ENCODE measurements around the gene ELOVL4.

ELOVL4 gene

DNA sequence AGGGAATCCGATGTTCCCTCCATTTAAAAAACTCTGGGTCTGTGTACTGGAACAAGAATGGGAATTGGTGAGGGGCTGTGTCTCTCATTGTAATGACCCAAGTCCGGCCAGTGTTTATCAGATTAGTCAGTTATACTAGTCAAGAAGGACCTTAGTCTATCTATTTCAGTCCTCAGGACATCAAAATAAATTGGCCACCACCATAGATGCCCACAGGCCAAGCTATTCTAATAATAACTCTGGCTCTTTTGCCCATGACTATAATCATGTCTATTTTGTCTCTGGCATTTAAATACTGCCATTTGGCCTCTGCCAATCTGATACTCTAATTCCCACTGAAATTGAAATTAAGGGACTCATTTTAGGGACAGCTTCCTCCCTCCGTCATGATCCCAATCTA is 37.8 kb downstream of the ELOVL4 start:
- no peak for DNase-seq

DNA sequence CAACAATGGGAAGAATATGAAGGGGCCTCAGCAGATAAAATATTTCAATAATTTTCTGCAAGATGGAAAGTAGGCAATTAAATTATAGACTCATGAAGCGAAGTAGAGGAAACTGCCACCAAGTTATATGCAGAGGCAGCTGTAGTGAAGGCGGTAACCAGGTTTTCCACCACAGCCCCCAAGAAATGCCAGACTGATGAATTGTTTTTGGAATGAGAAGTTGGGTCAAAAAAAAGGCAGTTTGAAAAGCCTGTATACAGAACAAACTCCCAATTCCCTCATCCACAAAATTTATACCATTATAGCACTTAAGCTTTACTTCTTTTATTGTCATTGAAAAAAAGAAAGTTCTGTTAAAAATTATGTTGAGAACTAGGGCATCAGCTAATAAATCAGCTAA is 45.3 kb downstream of the ELOVL4 start:
- no peak for DNase-seq

DNA sequence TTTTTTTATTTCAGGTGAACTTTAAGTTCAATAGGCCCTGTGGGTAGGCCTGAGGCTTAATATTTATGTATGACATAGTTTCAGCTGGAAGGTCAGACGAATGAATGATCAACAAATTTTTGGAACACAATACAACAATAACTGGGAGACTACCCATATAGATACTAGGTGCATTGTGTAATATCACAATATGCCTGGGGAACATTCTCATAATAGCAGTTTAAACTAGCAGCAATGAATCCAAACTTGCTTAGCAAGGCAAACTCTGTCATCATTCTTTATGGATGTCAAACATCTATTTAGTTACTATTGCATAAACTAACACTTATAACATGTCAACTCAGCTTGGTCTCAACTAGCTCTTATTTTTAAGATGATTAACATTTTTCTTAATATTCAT is 49.3 kb downstream of the ELOVL4 start:
- no peak for DNase-seq

DNA sequence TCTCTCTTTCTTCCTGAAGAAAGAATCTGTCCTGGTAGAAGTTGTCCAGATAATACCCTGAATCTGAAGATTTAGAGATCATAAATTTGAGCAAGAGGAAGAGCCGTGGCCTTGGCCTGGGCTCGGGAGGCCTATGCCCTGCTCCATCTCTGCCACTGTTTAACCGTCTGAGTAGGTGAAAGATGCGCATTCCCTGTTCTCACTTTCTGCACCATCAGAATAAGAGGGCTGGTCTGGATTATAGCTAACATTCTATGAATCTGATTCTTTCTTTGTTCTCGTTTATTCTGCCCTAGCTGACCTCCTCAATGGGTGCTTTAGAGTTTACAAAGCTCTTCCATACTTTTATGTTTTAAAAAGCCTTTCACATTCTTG is 51.3 kb downstream of the ELOVL4 start:
- DNase-seq: no peak

DNA sequence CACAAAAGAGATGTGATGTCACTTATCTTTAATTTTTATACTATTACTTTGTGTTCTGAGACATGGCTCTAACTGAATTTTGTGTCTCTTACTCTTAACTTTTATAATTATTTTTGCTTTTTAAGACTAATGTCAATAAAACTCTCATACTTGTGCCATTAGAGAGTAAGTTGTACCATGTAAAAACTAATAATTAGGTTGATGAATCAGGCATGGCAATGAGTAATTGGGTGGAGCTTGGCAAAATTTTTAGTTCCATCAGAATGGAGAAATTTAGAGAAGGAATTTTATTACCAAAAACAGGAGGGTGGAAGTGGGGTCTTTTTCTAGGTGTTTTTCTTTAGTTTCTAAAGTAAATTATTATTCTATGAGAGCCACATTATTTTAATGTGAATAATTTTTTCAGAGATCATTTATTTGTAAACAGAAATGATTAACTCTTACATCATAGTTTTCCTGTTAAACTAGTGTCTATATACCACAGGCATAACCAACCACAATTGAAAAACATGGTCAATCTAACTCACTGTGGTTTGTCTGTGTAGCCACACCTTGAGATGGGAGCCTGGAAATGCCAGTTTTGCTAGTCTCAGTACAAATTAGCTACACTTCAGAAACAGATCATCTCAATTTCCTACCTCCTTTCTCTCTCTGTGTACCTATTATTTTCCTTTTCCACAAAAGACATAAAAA is 51.8 kb downstream of the ELOVL4 start:
- DNase-seq: no peak

DNA sequence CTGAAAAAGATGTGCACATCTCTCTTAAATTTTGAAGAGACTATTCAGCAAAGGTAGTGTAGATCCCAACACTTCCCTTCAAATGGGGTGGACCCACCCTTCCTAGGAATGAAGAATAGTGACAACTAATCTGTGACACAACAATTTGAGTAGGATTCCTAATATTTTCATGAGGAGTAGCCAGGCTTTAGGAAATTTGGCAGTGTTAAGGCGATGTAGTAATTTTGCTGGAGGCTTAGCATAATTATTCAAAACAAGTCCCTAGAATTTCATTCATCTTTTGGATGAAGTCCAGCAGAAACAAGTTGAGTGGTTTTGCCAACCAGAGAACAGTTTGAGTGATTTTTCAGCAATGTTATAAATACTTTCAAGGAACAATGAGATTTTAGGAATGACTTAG is 52.4 kb downstream of the ELOVL4 start:
- DNase-seq: no peak

DNA sequence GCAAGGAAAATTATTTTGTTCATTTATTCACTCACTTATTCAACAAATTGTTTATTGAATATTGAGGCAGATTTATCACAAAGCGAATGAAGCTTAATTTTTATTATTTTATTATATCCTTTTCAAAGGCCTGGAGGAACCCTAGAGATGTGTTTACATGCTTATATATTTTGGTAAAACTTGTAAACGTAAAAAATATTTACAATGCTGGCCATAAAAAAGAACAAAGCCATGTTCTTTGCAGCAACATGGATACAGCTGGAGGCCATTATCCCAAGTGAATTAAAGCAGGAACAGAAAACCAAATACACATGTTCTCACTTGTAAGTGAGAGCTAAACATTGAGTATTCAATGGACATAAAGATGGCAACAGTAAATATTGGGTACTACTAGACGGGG is 58.8 kb downstream of the ELOVL4 start:
- no peak for DNase-seq

DNA sequence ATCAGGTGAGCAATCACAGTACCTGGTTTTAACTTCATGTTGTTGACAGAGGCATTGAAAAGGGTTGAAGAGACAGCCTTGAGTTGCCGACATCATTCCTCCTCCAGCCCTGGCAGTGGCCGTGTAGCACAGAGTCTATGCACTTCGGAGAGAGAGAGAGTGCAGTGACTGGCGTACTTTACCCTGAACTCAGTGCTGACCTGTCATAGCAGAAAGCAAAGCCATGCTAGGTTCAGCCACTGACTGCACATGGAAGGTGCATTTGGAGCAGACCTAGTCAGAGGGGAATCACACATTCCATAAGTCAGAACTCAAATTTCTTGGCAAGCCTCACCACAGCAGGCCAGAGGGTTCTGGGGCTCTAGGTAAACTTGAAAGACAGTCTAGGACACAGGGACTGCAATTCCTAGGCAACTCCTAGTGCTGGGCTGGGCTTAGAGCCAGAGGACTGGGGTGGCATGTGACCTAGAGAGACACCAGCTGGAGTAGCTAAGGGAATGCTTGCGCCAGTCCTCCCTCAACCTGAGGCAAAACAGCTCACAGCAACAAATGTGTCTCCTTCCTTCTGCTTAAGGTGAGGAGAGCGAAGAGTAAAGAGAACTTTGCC is 69.1 kb downstream of the ELOVL4 start:
- no peak for DNase-seq

DNA sequence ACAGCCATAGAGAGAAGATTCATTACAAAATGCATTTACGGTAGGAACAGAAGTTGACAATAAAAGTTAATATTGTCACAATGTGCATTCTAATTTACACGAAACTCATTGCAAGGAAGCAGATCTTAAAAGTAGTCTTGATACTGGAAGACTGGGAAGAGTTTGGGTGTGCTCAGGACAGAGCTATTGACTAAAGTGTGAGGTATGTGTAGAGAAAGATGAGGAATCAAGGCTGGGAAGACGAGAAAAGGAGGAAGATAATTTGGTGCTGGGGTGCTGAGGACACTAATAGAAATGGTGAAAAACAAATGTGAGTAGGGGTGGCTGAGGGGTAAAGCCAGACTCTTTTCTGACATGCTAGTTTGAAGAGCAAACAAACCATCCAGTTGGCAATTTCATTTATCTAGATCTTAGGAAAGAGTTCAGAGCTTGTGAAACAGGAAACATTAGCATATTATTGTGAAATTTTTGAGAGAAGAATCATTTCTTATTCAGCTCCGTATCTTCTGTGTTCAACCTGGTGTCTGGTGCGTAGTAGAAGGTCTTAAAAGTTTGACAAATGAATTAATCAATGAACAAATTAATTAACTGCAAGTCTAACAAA is 72.7 kb downstream of the ELOVL4 start:
- DNase-seq: no peak

DNA sequence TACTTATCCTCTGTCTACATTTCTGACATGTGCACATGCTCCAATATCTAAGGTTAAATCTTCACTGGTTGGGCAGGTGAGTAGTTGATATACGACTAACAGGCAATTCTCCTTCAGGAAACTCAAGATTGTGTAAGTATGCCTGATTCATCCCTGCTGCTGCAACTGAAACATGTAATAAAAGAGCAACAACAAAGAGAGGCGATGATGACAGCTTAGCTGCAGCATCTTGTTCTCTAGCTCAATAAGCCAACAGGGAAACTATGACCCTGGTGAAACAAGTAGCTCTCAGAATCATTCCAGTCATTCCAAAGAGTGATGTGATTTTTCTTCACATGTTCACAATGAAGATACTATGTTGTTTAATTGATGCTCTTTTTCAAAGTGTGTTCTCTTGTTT is 74.4 kb downstream of the ELOVL4 start:
- no peak for DNase-seq

DNA sequence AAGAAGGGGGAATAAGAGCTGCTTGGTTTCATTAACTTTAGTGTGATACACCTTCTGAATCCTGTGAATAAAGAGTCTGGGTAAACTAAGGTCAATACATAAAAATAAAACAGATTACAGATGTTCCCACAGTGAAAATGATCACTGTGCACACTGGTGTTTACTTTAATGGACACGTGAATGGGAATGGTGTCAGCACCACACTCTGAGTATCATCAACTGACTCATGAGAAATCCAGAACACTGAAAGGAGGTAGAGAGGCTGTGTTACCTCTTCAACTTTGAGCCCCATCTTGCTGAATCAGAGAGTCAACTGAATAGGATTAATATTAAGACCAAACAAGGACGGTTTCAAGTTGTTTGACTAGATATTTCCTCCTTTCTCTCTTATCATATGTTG is 75.0 kb downstream of the ELOVL4 start:
- DNase-seq: no peak

DNA sequence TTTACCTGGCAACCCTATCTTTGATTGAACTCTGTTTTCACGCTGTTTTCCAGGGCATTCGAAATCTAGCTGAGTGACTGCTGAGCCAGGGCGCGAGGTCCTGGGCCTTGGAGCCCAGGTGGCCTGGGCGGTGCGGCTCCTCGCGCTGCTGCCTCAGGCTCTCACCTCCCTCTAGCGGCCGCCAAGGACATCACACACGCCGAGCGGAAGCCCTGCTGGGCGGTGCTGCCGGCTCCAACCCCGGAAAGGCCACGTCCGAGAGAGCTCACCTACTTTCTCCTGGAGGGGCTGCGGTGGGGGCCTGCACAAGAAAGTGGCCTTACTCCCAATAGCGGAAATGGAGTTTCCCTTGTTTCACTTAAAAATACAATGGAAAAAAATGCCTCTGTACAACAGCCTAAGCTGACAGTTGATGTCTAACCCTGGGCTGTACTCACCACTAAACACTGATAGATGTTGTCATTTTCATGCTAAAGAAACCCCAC is 77.7 kb downstream of the ELOVL4 start:
- DNase-seq: peak; percentile 72

DNA sequence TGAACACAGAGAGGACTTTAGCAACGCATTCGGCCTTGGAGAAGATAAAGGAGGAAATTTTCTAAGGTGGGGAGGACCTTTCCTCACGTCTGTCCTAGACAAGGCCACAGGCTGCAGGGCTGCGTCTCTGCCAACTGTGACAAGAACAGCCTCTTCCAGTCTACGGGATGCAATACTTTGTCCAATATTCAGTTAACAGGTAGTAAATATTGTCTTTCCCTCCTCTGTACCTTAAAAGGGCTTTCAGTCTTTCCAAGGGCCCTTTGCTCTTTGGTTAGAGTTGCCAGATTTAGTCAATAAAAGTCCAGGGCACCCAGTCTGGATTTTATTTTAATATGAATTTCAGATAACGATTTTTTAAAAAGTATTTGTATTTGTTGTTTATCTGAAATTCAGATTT is 78.2 kb downstream of the ELOVL4 start:
- DNase-seq: no peak

DNA sequence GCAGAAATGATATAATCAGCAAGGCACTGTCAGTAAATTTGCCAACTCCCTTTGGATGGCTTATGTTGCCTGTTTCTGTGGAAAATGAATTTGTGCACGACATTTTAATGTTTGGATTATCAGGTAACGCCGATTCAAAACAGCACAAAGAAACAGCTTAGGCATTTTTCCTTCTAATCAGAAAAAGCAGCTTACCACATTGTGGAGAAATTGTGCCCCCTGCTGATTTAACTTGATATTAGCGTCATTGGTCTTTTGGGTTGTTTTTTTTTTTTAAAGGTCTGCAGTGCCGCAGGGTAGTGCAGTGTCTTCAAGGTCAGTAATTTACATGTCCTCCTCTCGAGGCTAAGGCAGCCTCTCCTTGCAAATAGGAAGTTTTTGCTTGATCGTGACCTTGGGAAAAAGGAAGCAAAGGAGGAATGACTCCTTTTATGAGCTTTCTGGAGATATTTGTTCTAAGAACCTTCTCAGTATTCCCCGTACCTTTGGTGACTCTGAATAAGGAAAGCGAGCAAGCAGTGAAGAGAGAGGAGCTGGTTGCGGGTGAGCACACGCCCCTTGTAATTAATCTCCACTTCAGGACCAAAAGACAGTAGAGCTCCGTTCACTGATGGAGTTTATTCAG is 79.1 kb downstream of the ELOVL4 start:
- DNase-seq: peak; percentile 2
